Naive thymus-derived CD8-positive, alpha-beta T cell (primary cell): ENCODE measurements around the gene APOA4. TPM values are rescaled to one million over a fixed set of nuclear protein-coding genes. Genes with fewer than 3 reads are reported as not detected.

Experiments used
- ATAC-seq, 2 donors: fragments of 150-1000 bp; cut with Tn5 transposase in 1 of 2; sonication (Bioruptor Pico), chemical (Tn5 transposase) in 1 of 2; 1 replicate in 1 of 2; 2 replicates in 1 of 2; pipeline ENCODE4 v1.10.0; 2021; ENCODE audit warnings: mild to moderate bottlenecking in 2 of 2, moderate library complexity in 2 of 2
- POLR2A ChIA-PET: fragments of 350-600 bp; sonication (Branson Sonifier 250); formaldehyde crosslinking; loops from one replicate; lab custom pipeline; 2021; ENCODE audit warnings: antibody characterized with exemption; lab: Charles Lee
- DNase-seq, 10 donors: peaks; one replicate each; pipeline versions ENCODE4 v3.0.0 to v3.0.0-alpha.2; 2020 to 2022
- H3K27ac Mint-ChIP-seq, 10 donors: one replicate each; pipeline ENCODE4 v1.8.0; 2020 to 2022; ENCODE audit warnings: mild to moderate bottlenecking in 10 of 10, mixed read lengths in 10 of 10, moderate library complexity in 4 of 10, inconsistent platforms in 1 of 10
- H3K27me3 Mint-ChIP-seq, 5 donors: one replicate each; pipeline ENCODE4 v1.8.0; 2021 to 2022; ENCODE audit warnings: mixed read lengths in 5 of 5
- H3K36me3 Mint-ChIP-seq, 3 donors: one replicate each; pipeline ENCODE4 v1.8.0; 2020 to 2022; ENCODE audit warnings: mixed read lengths in 3 of 3, mild to moderate bottlenecking in 2 of 3, inconsistent platforms in 1 of 3
- H3K4me1 Mint-ChIP-seq, 4 donors: one replicate each; pipeline ENCODE4 v1.8.0; 2021 to 2022; ENCODE audit warnings: mixed read lengths in 4 of 4
- H3K4me3 Mint-ChIP-seq, 10 donors: one replicate each; pipeline ENCODE4 v1.8.0; 2020 to 2022; ENCODE audit warnings: mild to moderate bottlenecking in 10 of 10, mixed read lengths in 10 of 10, moderate library complexity in 6 of 10, inconsistent platforms in 1 of 10
- H3K9me3 Mint-ChIP-seq, 9 donors: one replicate each; pipeline ENCODE4 v1.8.0; 2020 to 2022; ENCODE audit warnings: mixed read lengths in 9 of 9, mild to moderate bottlenecking in 3 of 9, inconsistent platforms in 1 of 9, moderate library complexity in 1 of 9
- polyA plus RNA-seq, 3 donors: library from polyadenylated mRNA; unstranded; fragments of 300-500 nt; fragmentation: Illumina TruSeq; gene quantifications; one replicate each; pipeline ENCODE4 v1.2.3, GENCODE V29; 2021
- total RNA-seq, 8 experiments: library from RNA in 2 of 8; stranded (reverse) in 2 of 8; gene quantifications; one replicate each; pipeline ENCODE4 v1.2.3 and lab custom pipeline; 2021 to 2026

The APOA4 gene
- total RNA-seq (not detected), polyA plus RNA-seq (not detected), total RNA-seq (lab: John Stamatoyannopoulos, UW) (0 reads per million in 6 experiments)

DNA sequence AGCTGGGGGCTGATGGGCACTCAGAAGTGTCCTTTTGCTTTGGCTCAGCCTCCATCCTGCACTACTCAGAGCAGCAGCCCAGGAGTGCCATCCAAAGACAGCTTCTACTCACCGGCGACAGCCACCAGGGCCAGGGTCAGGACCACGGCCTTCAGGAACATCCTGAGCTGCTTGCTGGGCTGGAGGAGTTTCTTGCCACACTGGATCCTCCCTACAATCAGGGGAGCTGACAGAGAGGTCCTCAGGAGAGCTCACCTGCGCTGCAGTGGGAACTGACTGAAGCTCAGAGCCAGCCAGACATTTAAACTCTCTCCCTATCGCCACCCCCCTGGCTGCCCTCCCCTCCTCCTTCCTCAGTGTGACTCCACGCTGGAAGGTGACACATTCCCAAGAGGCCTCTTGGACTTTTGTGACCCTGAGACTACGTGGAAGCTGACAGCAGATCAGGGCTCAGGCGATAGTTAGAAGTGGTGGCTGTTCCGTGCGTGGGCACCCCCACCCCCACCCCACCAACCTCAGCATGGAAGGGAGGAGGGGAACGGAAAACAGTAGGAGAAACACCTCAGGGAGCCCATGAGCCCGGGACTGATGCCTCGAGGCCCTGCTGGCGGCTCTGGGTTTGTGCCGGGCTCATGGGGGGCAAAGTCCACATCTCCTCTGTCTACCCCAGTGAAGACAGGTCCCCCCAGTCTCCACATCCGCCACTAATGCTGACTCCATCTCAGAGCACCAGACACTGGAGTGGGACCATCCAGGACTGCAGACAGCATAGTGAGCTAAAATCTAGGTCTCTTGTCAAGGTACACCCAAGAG lies at the start of gene APOA4:
APOA4 (minus strand) TSS at position 274 of the 813 bp plus-strand sequence; CDS start at position 161, 113 bp downstream.
- DNase-seq: no peak
- ATAC-seq: no peak
- Mint-ChIP-seq H3K36me3 (no peaks in the 10 kb centered on the region), H3K4me3 (no peak within 1 kb of the TSS), H3K4me1 (no peaks in the 10 kb centered on the region), H3K9me3 (no peaks in the 10 kb centered on the region), H3K27ac (peak within 1 kb of the TSS in 1 of 10 donors; percentile 54), H3K27me3 (no peaks in the 10 kb centered on the region)
- POLR2A ChIA-PET: interaction anchor here (0.9 to 1.4 kb wide), 2 partner anchors 30 to 36 kb away, joined by 5 read pairs; partner anchors contain the start of gene ZPR1

DNA sequence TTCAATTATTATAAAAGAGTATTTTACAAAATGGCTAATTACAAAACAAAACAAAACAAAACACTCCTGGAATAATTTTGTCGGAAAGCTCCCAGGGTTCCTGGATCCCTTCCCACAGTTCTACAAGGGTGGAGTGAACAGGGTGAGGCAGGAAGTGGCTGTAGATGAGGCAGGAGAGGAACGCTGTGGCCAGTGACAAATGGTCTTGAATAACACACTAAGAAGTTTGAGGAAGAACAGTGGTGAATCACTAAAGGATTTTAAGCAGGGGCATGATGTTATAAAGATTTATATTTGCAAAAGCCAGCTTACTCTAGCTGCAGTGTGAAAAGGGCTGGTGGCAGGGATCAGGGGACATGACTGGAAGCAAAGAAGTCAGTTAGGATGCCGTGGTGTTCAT lies 48.1 kb upstream of the APOA4 start:
- Mint-ChIP-seq H3K27me3 (no peaks in the 10 kb centered on the region), H3K36me3 (peaks cover 8 to 94% (median 42%) of the 10 kb centered on the region in 3 donors), H3K9me3 (no peaks in the 10 kb centered on the region), H3K4me1 (peaks cover 0 to 5% (median 0%) of the 10 kb centered on the region in 4 donors), H3K4me3 (no peak overlapping the region), H3K27ac (peak overlapping the region in 2 of 10 donors; percentile 5 to 52)
- ATAC-seq (no peak), DNase-seq (no peak)
- POLR2A ChIA-PET: no interaction called here

DNA sequence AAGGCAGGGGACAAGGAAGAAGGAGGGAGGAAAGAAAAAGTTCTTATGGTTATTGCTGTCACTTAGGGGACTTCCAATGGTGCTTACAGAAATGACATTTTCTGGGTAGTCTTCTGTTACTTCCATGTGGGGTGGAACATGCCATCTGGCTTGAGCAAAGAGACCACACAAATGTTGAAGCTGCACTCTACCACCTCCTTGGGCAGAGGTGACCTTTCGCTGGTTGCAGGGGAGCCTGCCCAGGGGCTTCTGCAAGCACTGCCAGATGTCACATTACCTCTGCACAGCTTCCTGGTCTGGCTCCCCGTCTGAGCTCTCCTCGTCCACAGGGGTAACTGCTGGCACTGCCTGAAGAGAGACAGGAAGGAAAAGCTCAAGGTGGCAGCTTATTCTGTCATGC lies 47.0 kb upstream of the APOA4 start:
- peak overlapping the region in 3 of 10 donors; percentile 41 to 51 (median 45) for H3K27ac Mint-ChIP-seq
- no peaks in the 10 kb centered on the region for H3K27me3 Mint-ChIP-seq
- peaks cover 16 to 97% (median 43%) of the 10 kb centered on the region in 3 donors for H3K36me3 Mint-ChIP-seq
- no peaks in the 10 kb centered on the region for H3K9me3 Mint-ChIP-seq
- POLR2A ChIA-PET: no interaction called here
- no peak for ATAC-seq
- no peak for DNase-seq
- H3K4me1 Mint-ChIP-seq: peaks cover 0 to 4% (median 0%) of the 10 kb centered on the region in 4 donors
- no peak overlapping the region for H3K4me3 Mint-ChIP-seq

DNA sequence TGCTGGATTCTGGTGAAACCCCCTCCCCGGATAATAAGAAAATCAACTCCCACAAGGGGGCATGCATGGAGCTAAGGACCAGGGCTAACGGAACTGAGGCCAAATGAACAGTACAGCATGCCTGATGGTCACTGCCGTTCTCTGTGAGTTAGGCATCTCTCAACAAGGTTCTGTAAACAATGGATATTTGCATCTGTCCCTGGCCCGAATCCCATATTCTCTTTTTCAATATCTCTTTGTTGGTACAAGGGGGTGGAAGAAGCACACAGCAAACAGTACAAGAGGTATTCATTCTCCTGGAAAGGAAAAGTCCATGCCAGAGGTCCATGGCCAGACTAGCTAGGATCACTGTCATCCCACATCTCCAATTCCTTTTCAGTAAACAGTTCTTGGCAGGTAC lies 46.5 kb upstream of the APOA4 start:
- POLR2A ChIA-PET: no interaction called here
- H3K27ac Mint-ChIP-seq: peak overlapping the region in 3 of 10 donors; percentile 41 to 51 (median 45)
- DNase-seq (no peak), ATAC-seq (no peak)
- no peak overlapping the region for H3K4me3 Mint-ChIP-seq
- no peaks in the 10 kb centered on the region for H3K27me3 Mint-ChIP-seq
- no peaks in the 10 kb centered on the region for H3K9me3 Mint-ChIP-seq
- H3K36me3 Mint-ChIP-seq: peaks cover 16 to 97% (median 43%) of the 10 kb centered on the region in 3 donors
- peaks cover 0 to 4% (median 0%) of the 10 kb centered on the region in 4 donors for H3K4me1 Mint-ChIP-seq

DNA sequence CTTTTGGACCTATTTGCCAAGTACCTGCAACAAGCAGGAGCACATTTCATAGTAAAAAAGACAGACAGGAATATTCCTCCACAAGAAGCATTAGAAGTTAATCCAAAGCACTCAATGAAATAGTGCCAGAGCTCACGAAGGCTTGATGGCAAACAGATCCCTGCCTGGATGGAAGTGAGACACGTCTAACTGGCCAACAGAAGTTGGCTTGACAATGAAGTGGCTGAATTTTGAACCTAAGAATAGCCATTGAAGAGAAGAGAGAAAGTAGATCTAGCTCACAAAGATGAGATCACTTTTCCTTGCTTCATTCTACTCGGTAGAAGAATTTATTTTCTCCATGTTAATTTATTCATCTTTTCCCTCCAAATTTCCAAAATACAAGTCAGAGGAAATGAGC lies 45.0 kb upstream of the APOA4 start:
- H3K36me3 Mint-ChIP-seq: peaks cover 16 to 97% (median 42%) of the 10 kb centered on the region in 3 donors
- no peaks in the 10 kb centered on the region for H3K27me3 Mint-ChIP-seq
- ATAC-seq (no peak), DNase-seq (no peak)
- H3K4me1 Mint-ChIP-seq: peaks cover 0 to 4% (median 0%) of the 10 kb centered on the region in 4 donors
- no peak overlapping the region for H3K4me3 Mint-ChIP-seq
- no peaks in the 10 kb centered on the region for H3K9me3 Mint-ChIP-seq
- H3K27ac Mint-ChIP-seq: no peak overlapping the region
- POLR2A ChIA-PET: no interaction called here

DNA sequence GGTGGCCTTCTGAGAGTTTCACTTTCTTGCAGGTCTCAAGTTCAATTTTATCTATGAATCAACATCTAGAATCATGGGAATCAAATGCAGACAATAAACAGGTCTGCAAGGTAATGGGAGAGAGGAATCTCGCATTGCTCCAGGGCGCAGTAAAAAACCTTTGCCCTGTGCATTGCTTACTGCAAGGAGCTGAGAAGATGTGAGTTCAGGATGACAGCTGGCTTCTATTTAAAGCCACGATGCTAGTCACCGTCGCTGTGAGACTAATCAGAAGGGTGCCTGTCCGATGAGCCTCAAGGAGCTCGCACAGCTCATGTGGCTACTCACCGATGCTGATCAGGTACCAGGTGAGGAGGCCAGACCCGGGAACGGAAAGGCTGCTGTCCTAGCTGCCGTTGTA lies 44.5 kb upstream of the APOA4 start:
- Mint-ChIP-seq H3K27ac (no peak overlapping the region), H3K9me3 (no peaks in the 10 kb centered on the region)

DNA sequence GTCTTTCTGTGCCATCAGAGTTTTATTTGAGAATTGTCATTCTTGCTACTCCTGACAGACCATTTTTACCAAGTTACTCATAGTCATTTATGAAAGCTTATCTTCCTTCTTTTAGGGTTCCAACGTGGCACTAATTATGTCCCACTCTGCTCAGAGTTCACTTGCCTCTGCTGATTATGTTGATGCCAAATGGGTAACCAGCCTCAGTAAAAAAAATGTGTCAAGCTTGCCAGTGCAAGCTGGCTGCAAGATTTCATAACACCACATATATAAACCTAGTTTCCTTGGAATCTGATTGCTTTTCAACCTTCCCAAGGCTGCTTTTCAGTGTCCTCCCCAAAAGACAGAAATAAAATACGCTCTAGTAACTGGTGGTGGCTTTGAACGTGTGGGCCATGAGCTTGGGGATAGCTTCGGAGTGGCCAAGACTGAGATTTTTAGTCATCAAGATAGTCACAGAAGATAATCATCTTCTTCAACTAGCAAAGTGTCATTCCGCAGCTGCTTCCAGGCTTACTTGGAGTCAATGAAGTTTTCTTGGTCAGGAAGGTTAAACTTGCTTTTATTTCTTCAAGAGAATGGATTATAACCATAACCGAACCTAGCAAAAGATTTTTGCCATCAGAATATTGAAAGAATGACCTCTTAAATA lies 43.8 kb upstream of the APOA4 start:
- no peaks in the 10 kb centered on the region for H3K27me3 Mint-ChIP-seq
- H3K27ac Mint-ChIP-seq: peak overlapping the region in 1 of 10 donors; percentile 1
- no peak overlapping the region for H3K4me3 Mint-ChIP-seq
- DNase-seq (no peak), ATAC-seq (no peak)
- no peaks in the 10 kb centered on the region for H3K9me3 Mint-ChIP-seq
- POLR2A ChIA-PET: interaction anchor here (1.4 kb wide), 1 partner anchor 13 kb away, joined by 3 read pairs; no protein-coding TSS in a partner anchor
- H3K36me3 Mint-ChIP-seq: peaks cover 16 to 98% (median 43%) of the 10 kb centered on the region in 3 donors
- peaks cover 0 to 4% (median 0%) of the 10 kb centered on the region in 4 donors for H3K4me1 Mint-ChIP-seq

More for the DNA sequence above, 44.5 kb upstream of the APOA4 start:
- Mint-ChIP-seq H3K27me3 (no peaks in the 10 kb centered on the region), H3K36me3 (peaks cover 16 to 97% (median 39%) of the 10 kb centered on the region in 3 donors), H3K4me3 (no peak overlapping the region), H3K4me1 (peaks cover 0 to 4% (median 0%) of the 10 kb centered on the region in 4 donors)
- no peak for DNase-seq
- no peak for ATAC-seq
- POLR2A ChIA-PET: no interaction called here

DNA sequence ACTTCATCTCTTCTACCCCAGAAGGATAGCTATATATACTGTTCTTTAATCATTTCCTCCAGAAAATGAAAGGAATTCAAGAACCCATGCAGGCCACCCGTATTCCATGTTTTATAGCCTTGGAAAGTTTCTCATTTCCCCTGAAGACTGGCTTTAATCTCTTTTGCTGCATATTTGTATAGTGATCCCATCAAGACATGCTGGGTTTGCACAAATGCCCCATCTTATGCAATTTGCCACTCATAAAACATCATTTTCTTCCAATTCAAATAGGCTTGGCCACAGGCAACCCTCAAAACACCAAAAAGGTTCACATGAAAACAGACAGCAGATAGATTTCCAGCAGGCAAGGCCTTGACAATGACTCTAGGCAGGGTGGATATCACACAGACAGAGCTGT lies 42.6 kb upstream of the APOA4 start:
- no peak overlapping the region for H3K4me3 Mint-ChIP-seq
- POLR2A ChIA-PET: interaction anchor here (1.4 kb wide), 1 partner anchor 12 kb away, joined by 3 read pairs; no protein-coding TSS in a partner anchor
- H3K36me3 Mint-ChIP-seq: peaks cover 12 to 98% (median 51%) of the 10 kb centered on the region in 3 donors
- no peaks in the 10 kb centered on the region for H3K9me3 Mint-ChIP-seq
- no peaks in the 10 kb centered on the region for H3K27me3 Mint-ChIP-seq
- no peak for ATAC-seq
- H3K27ac Mint-ChIP-seq: peak overlapping the region in 3 of 10 donors; percentile 1 to 31 (median 4)
- no peak for DNase-seq
- H3K4me1 Mint-ChIP-seq: peaks cover 0 to 4% (median 0%) of the 10 kb centered on the region in 4 donors

DNA sequence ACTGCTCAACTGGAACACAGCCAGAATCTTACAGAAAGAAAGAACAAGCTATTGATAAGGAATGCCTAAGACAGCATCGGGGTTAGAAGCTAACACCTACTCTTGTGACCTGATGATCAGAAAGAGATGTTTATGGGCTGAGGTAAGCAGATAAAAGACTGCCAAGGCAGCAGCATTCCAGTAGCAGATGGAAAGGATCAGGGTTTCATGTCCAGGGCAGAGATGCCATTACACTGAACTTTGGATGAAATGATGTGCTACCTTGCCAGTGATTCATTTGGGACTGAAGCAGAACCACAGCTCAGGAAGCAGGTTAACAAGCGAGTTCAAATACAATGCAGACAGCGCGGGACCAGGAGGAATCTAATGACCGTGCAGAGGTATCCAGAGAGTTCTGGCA lies 41.4 kb upstream of the APOA4 start:
- ATAC-seq (no peak), DNase-seq (no peak)
- no peaks in the 10 kb centered on the region for H3K9me3 Mint-ChIP-seq
- POLR2A ChIA-PET: interaction anchor here (0.5 kb wide), 1 partner anchor 132 kb away, joined by 3 read pairs; no protein-coding TSS in a partner anchor
- H3K4me1 Mint-ChIP-seq: peaks cover 0 to 2% (median 0%) of the 10 kb centered on the region in 4 donors
- peaks cover 12 to 97% (median 47%) of the 10 kb centered on the region in 3 donors for H3K36me3 Mint-ChIP-seq
- H3K27me3 Mint-ChIP-seq: no peaks in the 10 kb centered on the region
- no peak overlapping the region for H3K4me3 Mint-ChIP-seq
- H3K27ac Mint-ChIP-seq: no peak overlapping the region

DNA sequence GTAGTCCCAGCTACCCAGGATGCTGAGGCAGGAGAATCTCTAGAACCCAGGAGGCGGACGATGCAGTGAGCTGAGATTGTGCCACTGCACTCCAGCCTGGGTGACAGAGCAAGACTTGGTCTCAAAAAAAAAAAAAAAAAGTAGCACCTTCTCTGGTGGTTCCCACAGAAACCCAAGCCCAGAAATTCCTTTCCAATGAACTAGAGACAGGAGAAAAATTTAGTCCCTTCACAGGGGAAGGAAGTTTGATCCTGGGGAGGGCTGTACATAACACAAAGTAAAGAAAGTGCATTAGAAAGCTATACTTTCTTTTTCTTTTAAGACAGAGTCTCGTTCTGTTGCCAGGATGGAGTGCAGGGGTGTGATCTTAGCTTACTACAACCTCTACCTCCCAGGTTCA lies 39.8 kb upstream of the APOA4 start:
- ATAC-seq (no peak), DNase-seq (no peak)
- H3K27me3 Mint-ChIP-seq: no peaks in the 10 kb centered on the region
- H3K4me1 Mint-ChIP-seq: peaks cover 0 to 2% (median 0%) of the 10 kb centered on the region in 4 donors
- H3K9me3 Mint-ChIP-seq: no peaks in the 10 kb centered on the region
- peaks cover 12 to 97% (median 56%) of the 10 kb centered on the region in 3 donors for H3K36me3 Mint-ChIP-seq
- no peak overlapping the region for H3K4me3 Mint-ChIP-seq
- POLR2A ChIA-PET: interaction anchor here (0.7 kb wide), 2 partner anchors 12 to 13 kb away, joined by 3 to 4 read pairs; no protein-coding TSS in a partner anchor
- no peak overlapping the region for H3K27ac Mint-ChIP-seq

DNA sequence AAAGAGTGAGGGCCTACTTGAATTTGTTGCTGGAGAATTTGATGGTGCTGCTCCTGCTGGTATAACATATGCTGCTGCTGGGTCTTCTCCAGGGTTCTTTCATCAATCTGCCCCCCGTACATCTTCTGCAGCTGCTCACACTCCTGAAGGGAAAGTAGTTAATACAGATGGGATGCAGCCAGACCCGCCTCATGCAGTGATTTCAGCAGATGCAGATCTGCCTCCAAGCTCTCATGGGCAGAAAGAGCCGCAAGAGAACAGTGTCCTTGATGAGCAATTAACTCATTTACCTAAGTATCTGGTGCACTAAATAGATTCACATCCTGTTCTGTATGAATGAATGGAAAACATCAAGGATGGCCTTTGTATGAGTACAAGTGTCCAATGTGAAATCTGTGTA lies 39.1 kb upstream of the APOA4 start:
- peaks cover 12 to 97% (median 59%) of the 10 kb centered on the region in 3 donors for H3K36me3 Mint-ChIP-seq
- DNase-seq (no peak), ATAC-seq (no peak)
- H3K4me3 Mint-ChIP-seq: no peak overlapping the region
- H3K4me1 Mint-ChIP-seq: peaks cover 0 to 2% (median 2%) of the 10 kb centered on the region in 4 donors
- no peak overlapping the region for H3K27ac Mint-ChIP-seq
- POLR2A ChIA-PET: interaction anchor here (0.7 kb wide), 2 partner anchors 11 to 14 kb away, joined by 3 to 4 read pairs; no protein-coding TSS in a partner anchor
- no peaks in the 10 kb centered on the region for H3K9me3 Mint-ChIP-seq
- H3K27me3 Mint-ChIP-seq: no peaks in the 10 kb centered on the region

DNA sequence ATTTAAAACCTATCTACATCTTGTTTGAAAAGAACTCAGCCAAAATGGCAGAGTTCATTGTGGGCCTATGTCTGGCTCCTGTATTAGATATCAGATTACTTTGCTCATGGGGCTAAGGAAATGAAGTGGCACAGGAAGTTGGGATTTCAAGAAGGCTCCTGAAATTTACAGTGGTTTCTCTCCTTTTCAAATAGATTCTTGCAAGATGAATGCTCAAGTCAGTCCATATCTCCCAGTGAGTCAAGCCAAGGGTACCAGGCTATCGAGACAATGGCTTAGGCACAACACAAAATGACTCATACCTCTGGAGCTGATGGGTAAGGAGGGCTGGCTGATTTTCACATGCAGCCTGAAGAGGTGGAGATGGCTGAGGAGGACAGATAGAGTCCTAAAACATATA lies 38.4 kb upstream of the APOA4 start:
- Mint-ChIP-seq H3K4me3 (no peak overlapping the region), H3K36me3 (peaks cover 12 to 97% (median 57%) of the 10 kb centered on the region in 3 donors), H3K27me3 (no peaks in the 10 kb centered on the region), H3K9me3 (no peaks in the 10 kb centered on the region), H3K27ac (peak overlapping the region in 3 of 10 donors; percentile 13 to 43 (median 39)), H3K4me1 (peaks cover 2 to 8% (median 7%) of the 10 kb centered on the region in 4 donors)
- POLR2A ChIA-PET: no interaction called here
- DNase-seq (no peak), ATAC-seq (no peak)
